PFSK-1 (cell line): ENCODE data around the gene PLSCR3.

Source experiments
- REST ChIP-seq, 2 experiments: IDR thresholded peaks; 2 replicates each; pipeline versions ENCODE4 v1.6.1 to v1.8.0; 2011 to 2012; ENCODE audit warnings: low read depth in 2 of 2, low read length in 2 of 2, control low read depth in 1 of 2, inconsistent platforms in 1 of 2, mild to moderate bottlenecking in 1 of 2, moderate library complexity in 1 of 2; ENCODE audit not compliant: insufficient read depth in 1 of 2
- SIN3A ChIP-seq: IDR thresholded peaks from 2 replicates; pipeline ENCODE4 v1.6.1; 2012; ENCODE audit warnings: mild to moderate bottlenecking, low read length, moderate library complexity, borderline replicate concordance; ENCODE audit not compliant: insufficient read depth

- TF ChIP-seq REST (IDR thresholded peaks at IDR 0.05; ENCODE audit: insufficient read depth in 1 of 2, low read depth in 2 of 2, low read length in 2 of 2) (no peak), SIN3A (no peak)
Observed at GRCh38 chr17:7374353-7374752, 20.0 kb downstream of the PLSCR3 start.
